NCI-H510A treated with DMSO at 0.1 percent for 48 hours (cell line): ENCODE data around the gene ECE2.

Source experiments
- DNase-seq: peaks from one replicate; lab custom pipeline; 2025; lab: John Stamatoyannopoulos, UW

The ECE2 gene

DNA sequence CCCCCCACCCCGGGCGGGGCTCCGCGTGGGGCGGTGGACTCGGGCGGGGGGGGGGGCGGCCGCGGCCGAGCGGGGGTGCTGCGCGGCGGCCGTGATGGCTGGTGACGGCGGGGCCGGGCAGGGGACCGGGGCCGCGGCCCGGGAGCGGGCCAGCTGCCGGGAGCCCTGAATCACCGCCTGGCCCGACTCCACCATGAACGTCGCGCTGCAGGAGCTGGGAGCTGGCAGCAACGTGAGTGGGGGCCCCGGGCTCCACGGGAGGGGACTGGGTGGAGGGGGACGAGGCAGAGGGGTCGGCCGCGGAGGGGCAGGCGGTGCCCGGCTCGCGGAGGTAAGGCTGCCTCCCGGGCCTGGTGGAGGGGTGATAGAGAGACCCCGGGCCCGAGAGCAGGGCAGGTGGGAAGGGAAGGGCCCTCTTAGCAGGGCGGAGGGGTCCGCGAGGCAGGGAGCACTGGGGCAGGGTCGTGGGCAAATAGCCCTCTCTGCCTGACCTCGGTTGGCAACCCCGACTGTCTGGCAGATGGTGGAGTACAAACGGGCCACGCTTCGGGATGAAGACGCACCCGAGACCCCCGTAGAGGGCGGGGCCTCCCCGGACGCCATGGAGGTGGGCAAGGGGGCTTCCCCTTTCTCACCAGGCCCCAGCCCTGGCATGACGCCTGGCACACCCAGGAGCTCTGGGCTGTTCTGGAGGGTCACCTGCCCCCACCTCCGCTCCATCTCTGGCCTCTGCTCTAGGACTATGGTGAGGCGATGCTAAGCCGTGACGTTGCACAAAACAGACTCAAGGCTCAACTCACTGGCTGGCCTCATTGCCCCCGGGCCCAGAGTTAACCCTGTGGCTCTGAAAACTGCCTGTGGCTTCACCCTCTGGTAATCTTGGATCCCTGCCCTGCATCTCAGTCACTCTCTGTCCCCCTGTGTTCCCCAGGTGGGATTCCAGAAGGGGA is at the start of gene ECE2:
TSS of gene ECE2 (plus strand) at position 62 of the 950 bp plus-strand sequence. CDS start at position 194, 132 bp downstream.
- DNase-seq, result no peak

DNA sequence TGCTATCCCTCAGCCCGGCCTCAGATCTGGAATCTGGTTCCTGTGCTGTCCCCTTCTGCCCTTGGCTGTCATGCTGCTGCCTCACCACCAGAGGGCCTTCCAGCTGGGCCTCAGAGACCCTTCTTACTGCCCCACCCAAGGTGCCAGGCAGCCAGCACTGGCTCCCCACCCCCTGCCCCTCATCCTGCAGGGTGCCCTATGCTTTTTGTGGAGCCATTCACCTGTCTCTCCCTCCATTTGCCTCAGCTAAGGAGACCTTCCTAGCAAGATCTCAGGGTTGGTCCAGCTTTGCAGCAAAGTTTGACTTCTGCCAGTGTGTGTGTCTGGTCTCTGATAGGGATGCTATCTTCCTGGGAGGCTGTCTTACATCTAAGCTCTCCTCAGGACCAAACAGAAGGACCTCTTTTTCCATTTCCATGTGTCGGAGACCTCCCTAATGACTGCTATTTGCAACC is 48.3 kb upstream of the ECE2 start:
- DNase-seq, result peak; percentile 14

GRCh38 chr3:184228376-184229137 is 47.3 kb upstream of the ECE2 start:
- no peak for DNase-seq

- peak; percentile 74 for DNase-seq
Observed at GRCh38 chr3:184229394-184230080, 46.3 kb upstream of the ECE2 start, which contains the start of gene VWA5B2. VWA5B2 (plus strand) TSS chr3:184229585; CDS start chr3:184230529, 944 bp downstream.

DNA sequence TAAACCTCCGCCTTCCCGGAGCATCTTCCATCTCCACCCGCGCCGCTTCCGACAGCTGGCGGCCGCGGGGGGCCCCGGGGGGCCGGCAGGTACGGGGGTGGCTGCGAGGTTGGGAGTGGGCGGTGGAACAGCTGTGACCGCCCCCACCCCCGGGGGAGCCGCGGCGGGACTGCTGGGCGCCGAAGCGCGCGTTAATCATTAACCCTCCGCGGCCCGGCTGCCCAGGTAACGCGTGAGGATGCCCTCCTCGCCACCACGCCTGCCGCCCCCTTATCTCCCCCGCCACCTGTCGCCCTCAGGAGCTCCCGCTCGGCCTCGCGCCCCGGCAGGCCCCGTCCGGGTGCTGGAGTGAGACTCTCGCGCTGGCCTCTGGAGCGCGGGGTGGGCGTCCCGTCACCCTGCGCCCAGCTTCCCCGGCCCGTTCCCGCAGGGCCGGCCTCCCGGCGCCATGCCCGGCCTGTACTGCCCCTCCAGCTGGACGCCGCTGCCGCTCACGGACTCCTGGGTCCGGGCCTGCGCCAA is 45.7 kb upstream of the ECE2 start:
- no peak for DNase-seq

DNA sequence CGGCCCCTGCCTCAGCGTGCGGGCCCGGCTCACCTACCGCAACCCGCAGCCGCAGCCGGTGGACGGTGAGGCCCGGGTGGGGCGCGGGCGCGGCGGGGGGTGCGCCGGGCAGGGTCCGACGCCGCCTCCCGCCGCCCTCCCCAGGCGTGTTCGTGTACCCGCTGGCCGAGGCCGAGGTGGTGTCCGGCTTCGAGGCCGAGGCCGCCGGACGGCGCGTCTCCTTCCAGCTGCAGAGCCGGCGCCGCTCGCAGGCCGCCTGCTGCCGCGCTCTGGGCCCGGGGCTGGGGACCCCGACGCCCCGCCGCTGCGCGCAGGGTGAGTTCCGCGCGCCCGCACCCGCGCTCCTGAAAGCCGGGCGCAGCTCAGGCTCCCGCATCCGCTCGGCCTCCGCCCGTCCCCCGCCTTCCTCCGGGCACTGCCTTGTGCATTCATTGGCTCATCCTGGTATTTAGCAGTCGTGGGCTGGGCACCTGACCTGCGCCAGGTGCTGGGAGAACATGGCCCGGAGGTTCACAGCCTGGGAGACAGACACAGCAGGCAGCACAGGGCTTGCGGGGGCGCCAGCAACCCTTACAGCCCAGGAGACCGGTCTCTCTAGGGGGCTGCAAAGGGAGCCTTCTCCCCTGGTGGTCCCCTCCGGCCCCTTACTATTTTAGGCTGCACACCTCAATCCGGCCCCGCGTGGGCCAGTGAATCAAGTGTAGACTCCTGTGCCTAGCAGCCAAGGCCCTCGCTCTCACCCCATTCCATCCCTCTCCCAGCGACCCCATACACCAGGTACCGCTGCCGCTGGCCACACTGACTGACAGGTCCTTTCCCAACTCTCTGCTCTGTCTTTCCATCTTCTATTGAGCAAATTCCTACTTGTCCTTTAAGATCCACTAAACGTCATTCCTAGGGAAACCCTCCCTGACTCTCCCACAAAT is 45.0 kb upstream of the ECE2 start:
- DNase-seq, result peak; percentile 66

GRCh38 chr3:184231671-184232070 is 44.2 kb upstream of the ECE2 start:
- DNase-seq, result no peak

DNA sequence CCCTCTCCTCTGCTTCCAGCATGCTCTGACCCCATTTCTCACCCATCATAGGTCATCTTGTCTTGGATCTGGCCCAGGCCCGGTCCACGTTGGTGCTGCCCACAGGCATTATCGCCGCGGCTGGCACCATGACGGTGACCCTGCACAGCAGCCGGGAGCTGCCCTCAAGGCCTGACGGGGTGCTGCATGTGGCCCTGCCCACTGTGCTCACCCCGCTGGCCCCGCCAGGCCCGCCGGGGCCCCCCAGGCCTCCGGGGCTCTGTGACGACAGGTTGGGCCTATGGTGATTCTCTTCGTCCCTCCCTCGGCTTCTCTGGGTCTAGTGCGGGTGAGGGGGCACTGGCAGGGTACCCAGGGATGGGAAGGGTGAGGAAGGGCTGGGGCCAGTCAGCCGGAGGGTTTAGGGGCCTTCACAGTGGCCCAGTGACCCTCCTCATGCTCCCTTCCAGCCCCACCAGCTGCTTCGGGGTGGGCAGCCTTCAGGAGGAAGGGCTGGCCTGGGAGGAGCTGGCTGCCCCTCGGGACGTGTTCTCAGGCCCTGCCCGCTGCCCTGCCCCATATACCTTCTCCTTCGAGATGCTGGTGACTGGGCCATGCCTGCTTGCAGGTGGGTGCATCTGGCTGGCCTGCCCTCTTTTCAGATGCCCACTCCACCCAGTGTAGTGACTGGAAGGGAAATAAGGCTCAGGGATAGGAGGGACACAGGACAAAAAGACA is 42.5 kb upstream of the ECE2 start:
- DNase-seq, result no peak

- no peak for DNase-seq
Observed at GRCh38 chr3:184234224-184234623, 41.6 kb upstream of the ECE2 start.

DNA sequence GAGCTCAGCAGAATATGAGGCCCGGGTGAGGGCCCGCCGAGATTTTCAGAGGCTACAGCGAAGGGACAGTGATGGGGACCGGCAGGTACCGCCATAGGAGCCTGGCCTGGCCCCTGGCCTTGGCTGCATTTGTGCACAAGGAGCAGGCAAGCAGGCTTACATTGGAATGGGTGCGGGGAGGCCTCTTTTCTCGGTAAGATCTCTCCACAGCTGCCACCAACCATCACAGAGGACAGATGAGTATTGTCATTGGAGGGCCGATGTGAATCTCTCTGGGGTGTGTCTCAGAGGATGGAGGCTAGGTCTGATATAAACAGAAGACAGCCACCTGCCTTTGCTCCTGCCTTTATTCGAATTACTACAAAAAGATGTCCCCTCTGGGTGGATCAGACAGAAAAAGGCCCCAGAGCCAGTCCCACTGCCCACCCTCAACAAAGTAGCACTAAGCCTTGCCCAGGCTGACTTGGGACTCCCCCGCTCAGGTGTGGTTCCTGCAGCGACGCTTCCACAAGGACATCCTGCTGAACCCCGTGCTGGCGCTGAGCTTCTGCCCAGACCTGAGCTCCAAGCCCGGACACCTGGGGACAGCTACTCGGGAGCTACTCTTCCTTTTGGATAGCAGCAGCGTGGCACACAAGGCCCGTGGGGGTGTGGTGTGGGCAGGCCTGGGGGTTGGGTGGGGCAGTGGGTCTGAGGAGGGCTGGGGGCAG is 41.0 kb upstream of the ECE2 start:
- DNase-seq, result no peak

- no peak for DNase-seq
Observed at GRCh38 chr3:184235381-184236032, 40.3 kb upstream of the ECE2 start.

DNA sequence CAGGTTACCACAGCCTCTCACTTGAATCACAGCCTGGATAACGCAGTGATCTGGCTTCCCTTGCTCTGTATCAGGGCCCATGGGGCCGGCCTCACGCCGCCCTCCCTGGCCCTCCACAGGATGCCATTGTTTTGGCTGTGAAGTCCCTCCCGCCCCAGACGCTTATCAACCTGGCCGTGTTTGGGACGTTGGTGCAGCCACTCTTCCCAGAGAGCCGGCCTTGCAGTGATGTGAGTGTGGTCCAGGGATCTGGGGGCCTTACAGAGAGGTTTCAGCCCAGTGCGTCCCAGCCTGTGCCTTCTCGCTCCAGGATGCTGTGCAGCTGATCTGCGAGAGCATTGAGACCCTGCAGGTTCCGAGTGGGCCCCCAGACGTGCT is 39.8 kb upstream of the ECE2 start:
- DNase-seq, result no peak

GRCh38 chr3:184236636-184237035 is 39.2 kb upstream of the ECE2 start:
- no peak for DNase-seq

DNA sequence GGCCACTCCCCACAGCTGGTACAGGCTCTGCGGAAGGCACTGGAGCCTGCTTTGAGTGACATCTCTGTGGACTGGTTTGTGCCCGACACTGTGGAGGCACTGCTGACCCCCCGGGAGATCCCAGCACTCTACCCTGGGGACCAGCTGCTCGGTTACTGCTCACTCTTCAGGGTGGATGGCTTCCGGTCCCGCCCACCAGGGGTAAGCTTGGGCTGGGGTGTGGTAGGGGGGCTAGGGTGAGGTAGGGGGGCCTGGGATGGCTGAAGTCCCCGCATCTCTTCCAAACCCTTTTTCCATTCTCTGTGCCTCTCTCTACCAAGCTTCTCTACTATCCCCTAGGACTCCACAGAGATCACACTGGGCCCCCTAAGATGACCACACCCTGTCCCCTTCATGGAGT is 38.6 kb upstream of the ECE2 start:
- no peak for DNase-seq

DNA sequence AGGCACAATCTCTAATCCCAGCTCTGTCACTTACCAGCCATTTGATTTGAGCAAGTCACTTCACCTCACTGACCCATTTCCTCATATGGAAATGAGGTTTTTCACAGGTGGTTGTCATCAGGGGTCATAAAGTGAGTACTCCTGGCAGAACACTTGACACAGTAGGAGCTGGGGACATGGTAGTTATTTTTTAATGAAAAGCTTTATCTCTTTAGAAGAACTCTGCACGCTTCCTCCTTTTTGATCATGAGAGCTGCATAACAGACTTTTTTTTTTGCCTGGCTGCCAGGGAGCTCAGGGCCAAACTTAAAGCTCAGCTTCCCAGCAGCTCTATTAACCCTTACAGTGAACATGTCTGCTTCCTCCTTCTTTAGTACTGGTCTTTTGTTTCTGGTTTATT is 38.0 kb upstream of the ECE2 start:
- DNase-seq, result no peak

DNA sequence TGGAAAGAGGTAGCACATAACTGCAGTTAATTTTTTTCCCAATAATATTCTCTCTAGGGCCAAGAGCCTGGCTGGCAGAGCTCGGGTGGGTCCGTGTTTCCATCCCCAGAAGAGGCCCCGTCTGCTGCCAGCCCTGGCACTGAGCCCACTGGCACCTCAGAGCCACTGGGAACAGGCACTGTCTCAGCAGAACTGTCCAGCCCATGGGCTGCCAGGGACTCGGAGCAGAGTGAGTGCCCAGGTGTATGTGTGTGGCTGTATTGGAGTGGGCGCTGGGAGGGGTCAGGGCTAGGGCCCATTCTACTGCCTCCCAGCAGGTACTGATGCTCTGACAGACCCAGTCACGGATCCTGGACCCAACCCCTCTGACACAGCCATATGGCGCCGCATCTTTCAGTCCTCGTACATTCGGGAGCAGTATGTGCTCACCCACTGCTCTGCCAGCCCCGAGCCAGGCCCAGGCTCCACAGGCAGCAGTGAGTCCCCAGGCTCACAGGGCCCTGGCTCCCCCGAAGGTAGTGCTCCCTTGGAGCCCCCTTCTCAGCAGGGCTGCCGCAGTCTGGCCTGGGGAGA is 37.5 kb upstream of the ECE2 start:
- no peak for DNase-seq

DNA sequence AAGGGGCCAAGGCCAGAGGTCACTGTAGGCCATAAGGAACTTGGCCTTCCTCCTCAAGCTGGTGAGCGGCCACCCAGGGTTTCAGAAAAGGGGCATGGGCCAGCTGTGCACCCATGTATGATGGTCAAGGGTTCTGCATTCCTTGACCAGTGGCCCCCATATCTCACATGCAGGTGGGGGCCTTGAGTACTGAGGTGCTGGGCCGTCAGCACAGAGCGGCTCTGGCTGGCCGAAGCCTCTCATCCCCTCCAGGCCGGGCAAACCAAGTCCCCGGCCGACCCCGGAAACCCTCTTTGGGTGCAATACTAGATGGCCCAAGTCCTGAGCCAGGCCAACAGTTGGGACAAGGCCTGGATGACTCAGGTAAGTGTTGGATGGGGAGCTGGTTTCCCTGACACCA is 36.6 kb upstream of the ECE2 start:
- DNase-seq, result no peak

- DNase-seq, result no peak
Observed at GRCh38 chr3:184239708-184240107, 36.1 kb upstream of the ECE2 start.
